ENCODE measurements around the gene CNNM3.

Gene CNNM3

DNA sequence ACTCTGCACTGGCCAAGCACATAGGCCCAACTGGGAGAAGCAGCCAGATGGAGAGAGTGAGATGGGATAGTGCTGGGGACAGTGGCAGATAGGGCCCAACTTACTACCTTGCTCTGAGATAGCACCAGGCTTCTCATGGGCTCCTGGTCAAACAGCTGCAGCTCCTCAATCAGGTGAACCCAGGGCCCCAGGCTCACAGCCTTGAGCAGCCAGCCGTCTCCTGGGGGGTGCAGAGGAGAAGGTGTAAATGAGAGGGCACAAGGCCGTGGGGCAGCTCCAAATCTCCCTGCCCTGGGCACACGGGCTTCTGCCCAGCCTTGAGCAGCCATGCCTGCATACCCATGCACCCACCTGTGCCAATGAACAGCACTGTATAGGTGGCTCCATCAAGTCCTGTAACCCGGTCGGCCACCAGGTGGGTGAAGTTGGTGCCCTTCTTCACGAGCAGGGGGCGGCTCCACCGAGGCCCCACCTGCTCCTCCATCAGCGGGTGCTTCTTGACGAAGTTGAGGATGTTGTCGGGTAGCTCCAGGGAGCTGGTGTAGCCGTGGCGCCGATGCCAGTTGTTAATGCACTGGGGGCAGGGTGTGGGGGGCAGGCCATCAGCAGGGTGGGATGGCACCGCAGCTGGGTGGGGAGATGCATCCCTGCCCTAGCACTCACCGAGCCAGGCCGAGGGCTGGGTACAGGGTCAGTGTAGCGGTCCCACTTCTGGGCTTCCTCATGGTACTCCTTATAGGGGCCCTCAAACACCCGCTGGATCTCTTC lies 47.7 kb downstream of the CNNM3 start:
- Histone ChIP-seq H3K4me3 (ENCODE audit: low read length) (no peak overlapping the region), H3K4me1 (ENCODE audit: insufficient read depth, low read length) (peaks cover 9% of the 10 kb centered on the region), H3K27me3 (ENCODE audit: insufficient read depth, low read length) (no peaks in the 10 kb centered on the region), H3K9ac (ENCODE audit: low read depth, low read length) (no peak overlapping the region), H3K27ac (ENCODE audit: low read depth, low read length) (no peak overlapping the region), H3K36me3 (ENCODE audit: insufficient read depth, low read length) (peaks cover 74% of the 10 kb centered on the region), H3K9me3 (ENCODE audit: insufficient read depth, low read depth, low read length) (no peaks in the 10 kb centered on the region)
- 98% methylated on average over 19 of the region's 19 CpGs for WGBS

GRCh38 chr2:96864343-96865091 lies 48.4 kb downstream of the CNNM3 start:
- no peak overlapping the region for H3K27ac ChIP-seq (ENCODE audit: low read depth, low read length)
- H3K9ac ChIP-seq (ENCODE audit: low read depth, low read length), result no peak overlapping the region
- H3K36me3 ChIP-seq (ENCODE audit: insufficient read depth, low read length), result peaks cover 74% of the 10 kb centered on the region
- no peaks in the 10 kb centered on the region for H3K27me3 ChIP-seq (ENCODE audit: insufficient read depth, low read length)
- H3K9me3 ChIP-seq (ENCODE audit: insufficient read depth, low read depth, low read length), result no peaks in the 10 kb centered on the region
- peaks cover 5% of the 10 kb centered on the region; the same call in 1 of the 2 replicates for H3K4me1 ChIP-seq (ENCODE audit: insufficient read depth, low read length)
- H3K4me3 ChIP-seq (ENCODE audit: low read length), result no peak overlapping the region
- 95% methylated on average over 25 of the region's 25 CpGs for WGBS

DNA sequence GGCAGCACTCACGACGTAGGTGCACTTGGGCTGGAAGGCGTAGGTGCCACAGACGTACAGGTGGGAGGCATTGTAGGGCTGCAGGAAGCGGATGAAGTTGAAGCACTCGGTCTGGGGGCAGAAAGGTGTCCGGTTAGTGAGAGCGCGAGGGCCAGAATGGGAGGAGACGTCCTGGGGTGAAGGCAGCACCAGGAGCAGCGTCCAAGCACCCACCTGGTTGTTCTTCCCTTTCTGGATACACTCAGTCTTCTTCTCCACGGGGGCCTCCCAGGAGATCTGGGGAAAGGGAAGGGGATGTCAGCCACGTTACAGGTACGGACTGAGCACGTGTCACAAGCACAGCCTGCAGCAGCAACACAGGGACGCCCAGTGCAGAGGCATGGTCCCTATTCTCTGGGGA lies 49.6 kb downstream of the CNNM3 start:
- H3K36me3 ChIP-seq (ENCODE audit: insufficient read depth, low read length), result peaks cover 67% of the 10 kb centered on the region
- H3K4me3 ChIP-seq (ENCODE audit: low read length), result no peak overlapping the region
- WGBS, result 94% methylated on average over 16 of the region's 16 CpGs
- H3K27me3 ChIP-seq (ENCODE audit: insufficient read depth, low read length), result peaks cover 3% of the 10 kb centered on the region; the same call in 1 of the 2 replicates
- H3K9me3 ChIP-seq (ENCODE audit: insufficient read depth, low read depth, low read length), result no peaks in the 10 kb centered on the region
- peaks cover 8% of the 10 kb centered on the region; the same call in 1 of the 2 replicates for H3K4me1 ChIP-seq (ENCODE audit: insufficient read depth, low read length)
- H3K9ac ChIP-seq (ENCODE audit: low read depth, low read length), result no peak overlapping the region
- no peak overlapping the region for H3K27ac ChIP-seq (ENCODE audit: low read depth, low read length)

DNA sequence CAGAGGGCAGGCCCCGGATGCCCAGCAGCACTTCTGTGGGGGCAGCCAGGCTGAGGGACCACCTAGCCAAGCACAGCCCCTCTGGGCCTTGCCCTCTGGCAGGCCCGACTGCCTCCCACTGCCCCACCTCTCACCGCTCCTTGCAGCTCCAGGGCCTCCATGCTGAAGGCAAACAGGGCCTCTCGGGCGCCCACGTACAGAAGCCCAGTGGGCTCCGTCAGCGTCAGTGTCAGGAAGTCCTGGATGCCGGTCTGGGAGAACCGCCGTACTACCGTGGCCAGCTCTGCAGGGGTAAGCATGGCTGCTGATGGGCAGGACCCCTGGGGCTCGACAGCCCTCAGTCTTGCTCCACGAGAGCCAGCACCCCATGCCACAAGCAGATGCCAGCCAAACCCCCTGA lies 50.1 kb downstream of the CNNM3 start:
- no peak overlapping the region for H3K4me3 ChIP-seq (ENCODE audit: low read length)
- H3K9ac ChIP-seq (ENCODE audit: low read depth, low read length), result no peak overlapping the region
- peaks cover 13% of the 10 kb centered on the region; the same call in 1 of the 2 replicates for H3K4me1 ChIP-seq (ENCODE audit: insufficient read depth, low read length)
- H3K36me3 ChIP-seq (ENCODE audit: insufficient read depth, low read length), result peaks cover 62% of the 10 kb centered on the region
- no peak overlapping the region for H3K27ac ChIP-seq (ENCODE audit: low read depth, low read length)
- H3K27me3 ChIP-seq (ENCODE audit: insufficient read depth, low read length), result peaks cover 5% of the 10 kb centered on the region; the same call in 1 of the 2 replicates
- no peaks in the 10 kb centered on the region for H3K9me3 ChIP-seq (ENCODE audit: insufficient read depth, low read depth, low read length)
- 96% methylated on average over 14 of the region's 14 CpGs for WGBS

- Histone ChIP-seq H3K27ac (ENCODE audit: low read depth, low read length) (0 out of 2 replicates have a peak overlapping the region, but pooled peaks have one; percentile 13), H3K36me3 (ENCODE audit: insufficient read depth, low read length) (peaks cover 57% of the 10 kb centered on the region), H3K4me1 (ENCODE audit: insufficient read depth, low read length) (peaks cover 15% of the 10 kb centered on the region; the same call in 1 of the 2 replicates), H3K4me3 (ENCODE audit: low read length) (no peak overlapping the region), H3K27me3 (ENCODE audit: insufficient read depth, low read length) (peaks cover 5% of the 10 kb centered on the region; the same call in 1 of the 2 replicates), H3K9ac (ENCODE audit: low read depth, low read length) (peak overlapping the region; percentile 9; the same call in 1 of the 2 replicates), H3K9me3 (ENCODE audit: insufficient read depth, low read depth, low read length) (no peaks in the 10 kb centered on the region)
- WGBS, result 93% methylated on average over 8 of the region's 8 CpGs
Observed at GRCh38 chr2:96866586-96866985, 50.5 kb downstream of the CNNM3 start.

DNA sequence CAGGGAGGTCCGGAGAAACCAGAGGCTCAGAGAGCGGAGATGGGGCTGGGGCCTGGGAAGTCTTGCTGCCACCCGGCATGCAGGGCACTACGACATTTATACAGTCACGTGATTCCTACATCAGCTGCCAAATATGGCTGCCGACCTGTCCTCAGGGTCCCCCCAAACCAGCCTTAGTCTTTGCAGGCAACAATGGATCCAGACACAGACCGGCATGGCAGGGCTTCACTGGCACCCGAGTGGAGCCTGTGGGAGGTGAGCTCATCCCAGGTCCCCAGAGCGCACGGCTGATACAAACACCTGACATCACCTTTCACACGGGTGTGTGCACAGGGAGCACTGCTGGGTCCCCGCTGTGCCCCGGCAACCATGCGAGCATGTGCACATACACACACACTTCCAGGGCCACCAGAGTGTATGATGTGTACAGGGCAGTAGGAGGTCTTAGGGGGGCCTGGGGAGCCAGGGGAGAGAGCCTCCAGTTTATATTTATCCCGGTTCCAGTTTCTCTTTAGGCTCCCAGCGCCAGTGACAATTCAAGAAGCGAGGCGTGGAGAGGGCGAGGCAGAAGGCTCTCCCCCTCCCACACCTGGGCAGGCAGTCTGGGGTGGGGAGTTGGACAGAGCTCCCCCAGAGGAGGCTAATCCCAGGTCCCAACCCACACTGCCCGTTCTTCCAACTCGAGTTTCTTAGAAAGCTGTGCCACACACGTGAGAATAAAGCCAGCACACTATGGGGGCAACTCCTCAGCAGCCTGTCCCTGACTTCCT lies 51.1 kb downstream of the CNNM3 start:
- peak overlapping the region; percentile 99 for H3K9ac ChIP-seq (ENCODE audit: low read depth, low read length)
- peaks cover 52% of the 10 kb centered on the region for H3K36me3 ChIP-seq (ENCODE audit: insufficient read depth, low read length)
- H3K4me1 ChIP-seq (ENCODE audit: insufficient read depth, low read length), result peaks cover 15% of the 10 kb centered on the region; the same call in 1 of the 2 replicates
- peak overlapping the region; percentile 96 for H3K4me3 ChIP-seq (ENCODE audit: low read length)
- peak overlapping the region; percentile 97 for H3K27ac ChIP-seq (ENCODE audit: low read depth, low read length)
- no peaks in the 10 kb centered on the region for H3K9me3 ChIP-seq (ENCODE audit: insufficient read depth, low read depth, low read length)
- WGBS, result 93% methylated on average over 22 of the region's 22 CpGs
- H3K27me3 ChIP-seq (ENCODE audit: insufficient read depth, low read length), result peaks cover 5% of the 10 kb centered on the region; the same call in 1 of the 2 replicates

GRCh38 chr2:96867756-96868554 lies 51.9 kb downstream of the CNNM3 start:
- Histone ChIP-seq H3K9ac (ENCODE audit: low read depth, low read length) (peak overlapping the region; percentile 99), H3K27ac (ENCODE audit: low read depth, low read length) (peak overlapping the region; percentile 97), H3K36me3 (ENCODE audit: insufficient read depth, low read length) (peaks cover 46% of the 10 kb centered on the region), H3K9me3 (ENCODE audit: insufficient read depth, low read depth, low read length) (no peaks in the 10 kb centered on the region), H3K4me3 (ENCODE audit: low read length) (peak overlapping the region; percentile 96), H3K27me3 (ENCODE audit: insufficient read depth, low read length) (peaks cover 5% of the 10 kb centered on the region; the same call in 1 of the 2 replicates), H3K4me1 (ENCODE audit: insufficient read depth, low read length) (peaks cover 19% of the 10 kb centered on the region; the same call in 1 of the 2 replicates)
- WGBS, result 16% methylated on average over 25 of the region's 27 CpGs

DNA sequence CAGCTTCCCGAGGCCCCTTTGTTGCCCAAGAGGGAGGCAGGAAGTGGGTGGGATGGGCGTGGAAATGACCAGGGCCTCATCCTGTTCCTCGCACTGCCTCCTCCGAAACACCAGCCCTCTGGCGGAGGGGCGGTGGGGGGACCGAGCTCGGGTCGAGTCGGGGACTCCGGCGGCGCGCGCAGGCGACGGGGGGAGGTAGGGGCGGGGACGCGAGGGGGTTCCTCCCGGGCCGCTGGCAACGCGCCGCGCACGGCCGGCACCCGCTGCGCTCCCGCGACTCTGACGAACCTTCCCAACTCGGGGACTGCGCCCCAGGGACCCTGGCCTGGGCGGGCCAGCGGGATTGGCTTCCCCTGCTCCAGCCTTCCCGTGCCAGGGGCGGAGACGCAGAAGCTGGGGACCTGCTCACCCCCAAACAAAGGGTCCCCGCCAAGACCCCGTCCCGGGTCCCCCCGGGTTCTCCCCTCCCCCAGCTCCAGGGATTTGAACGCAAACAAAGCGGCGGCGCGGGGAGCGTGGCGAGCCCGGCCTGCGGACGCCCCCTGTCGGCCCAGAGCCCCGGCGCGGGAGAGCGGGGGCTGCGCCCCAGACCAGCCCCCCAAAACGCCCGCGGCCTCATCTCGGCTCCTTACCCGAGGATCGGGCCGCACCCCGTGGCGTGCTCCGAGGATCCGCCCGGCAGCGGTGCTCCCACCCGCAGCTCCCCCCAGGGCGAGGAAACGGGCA lies 52.6 kb downstream of the CNNM3 start:
- Histone ChIP-seq H3K36me3 (ENCODE audit: insufficient read depth, low read length) (peaks cover 39% of the 10 kb centered on the region), H3K9ac (ENCODE audit: low read depth, low read length) (peak overlapping the region; percentile 99), H3K4me1 (ENCODE audit: insufficient read depth, low read length) (peaks cover 26% of the 10 kb centered on the region), H3K27me3 (ENCODE audit: insufficient read depth, low read length) (peaks cover 5% of the 10 kb centered on the region; the same call in 1 of the 2 replicates), H3K9me3 (ENCODE audit: insufficient read depth, low read depth, low read length) (no peaks in the 10 kb centered on the region), H3K27ac (ENCODE audit: low read depth, low read length) (peak overlapping the region; percentile 97), H3K4me3 (ENCODE audit: low read length) (peak overlapping the region; percentile 96)
- under 1% methylated on average over 76 of the region's 76 CpGs for WGBS

DNA sequence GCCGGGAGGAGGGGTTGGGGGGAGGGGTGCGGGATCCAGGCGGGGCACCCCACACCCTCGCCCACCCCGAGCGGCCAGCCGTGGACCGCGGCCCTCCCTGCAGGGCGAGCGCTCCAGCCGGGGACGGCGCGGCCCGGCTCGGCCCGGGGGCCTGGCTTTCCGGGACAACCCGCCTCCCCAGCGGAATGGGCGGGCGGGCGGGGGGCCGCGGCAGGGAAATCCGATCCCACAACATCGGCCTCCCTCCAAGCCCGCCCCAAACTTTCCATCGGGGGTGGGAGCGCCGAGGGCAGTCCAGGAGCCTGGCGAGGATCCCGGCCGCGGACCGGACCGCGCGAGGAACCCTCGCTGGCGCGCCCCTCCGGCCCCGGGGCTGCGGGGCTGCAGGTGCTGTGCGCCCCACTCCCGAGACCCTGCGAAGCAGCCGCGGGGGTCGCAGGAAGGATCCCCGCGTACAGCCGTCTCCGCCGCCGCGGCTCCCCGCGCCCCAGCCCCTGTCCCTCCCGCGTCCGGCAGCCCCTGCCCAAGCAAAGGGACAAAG lies 53.3 kb downstream of the CNNM3 start:
- Histone ChIP-seq H3K9me3 (ENCODE audit: insufficient read depth, low read depth, low read length) (no peaks in the 10 kb centered on the region), H3K36me3 (ENCODE audit: insufficient read depth, low read length) (peaks cover 32% of the 10 kb centered on the region), H3K4me1 (ENCODE audit: insufficient read depth, low read length) (peaks cover 32% of the 10 kb centered on the region), H3K9ac (ENCODE audit: low read depth, low read length) (peak overlapping the region; percentile 99), H3K27me3 (ENCODE audit: insufficient read depth, low read length) (peaks cover 5% of the 10 kb centered on the region; the same call in 1 of the 2 replicates), H3K4me3 (ENCODE audit: low read length) (peak overlapping the region; percentile 96), H3K27ac (ENCODE audit: low read depth, low read length) (peak overlapping the region; percentile 97)
- WGBS, result under 1% methylated on average over 62 of the region's 64 CpGs

Measured in HUES64 (cell line).